Glomerular endothelial cell (primary cell): ENCODE data around the gene NT5C3B. TPM values are rescaled to one million over a fixed set of nuclear protein-coding genes. Genes with fewer than 3 reads are reported as not detected.
"Not testable (repeated sequence)": the region's sequence is repeated elsewhere in the genome, so short reads cannot be mapped to it uniquely, and the experiment has no call there.

Experiments
- DNase-seq: peaks from one replicate; pipeline ENCODE4 v3.0.0-alpha.2; 2011; ENCODE audit warnings: low read depth, low spot score; ENCODE audit errors: extremely low read depth
- total RNA-seq: library from RNA; depleted of rRNA; stranded (reverse); fragments of >200 nt; gene quantifications from 2 replicates; pipeline ENCODE4 v1.2.3, GENCODE V29; 2015

NT5C3B gene
- total RNA-seq, 1 donor from 2014 or later, result 52.7 TPM

DNA sequence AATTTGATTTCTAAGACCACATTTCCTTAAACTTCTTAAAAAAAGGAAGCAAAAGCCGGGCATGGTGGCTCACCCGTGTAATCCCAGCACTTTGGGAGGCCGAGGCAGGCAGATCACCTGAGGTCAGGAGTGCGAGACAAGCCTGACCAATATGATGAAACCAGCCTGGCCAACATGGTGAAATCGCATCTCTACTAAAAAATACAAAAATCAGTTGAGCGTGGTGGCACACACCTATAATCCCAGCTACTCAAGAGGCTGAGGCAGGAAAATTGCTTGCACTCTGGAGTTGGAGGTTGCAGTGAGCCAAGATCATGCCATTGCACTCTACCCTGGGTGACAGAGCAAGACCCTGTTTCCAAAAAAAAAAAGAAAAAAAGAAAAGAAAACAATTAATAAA lies 4.7 kb upstream of the NT5C3B start:
- DNase-seq, result not testable (repeated sequence)

- not testable (repeated sequence) for DNase-seq
Measured at GRCh38 chr17:41839448-41839847, 3.4 kb upstream of the NT5C3B start.

DNA sequence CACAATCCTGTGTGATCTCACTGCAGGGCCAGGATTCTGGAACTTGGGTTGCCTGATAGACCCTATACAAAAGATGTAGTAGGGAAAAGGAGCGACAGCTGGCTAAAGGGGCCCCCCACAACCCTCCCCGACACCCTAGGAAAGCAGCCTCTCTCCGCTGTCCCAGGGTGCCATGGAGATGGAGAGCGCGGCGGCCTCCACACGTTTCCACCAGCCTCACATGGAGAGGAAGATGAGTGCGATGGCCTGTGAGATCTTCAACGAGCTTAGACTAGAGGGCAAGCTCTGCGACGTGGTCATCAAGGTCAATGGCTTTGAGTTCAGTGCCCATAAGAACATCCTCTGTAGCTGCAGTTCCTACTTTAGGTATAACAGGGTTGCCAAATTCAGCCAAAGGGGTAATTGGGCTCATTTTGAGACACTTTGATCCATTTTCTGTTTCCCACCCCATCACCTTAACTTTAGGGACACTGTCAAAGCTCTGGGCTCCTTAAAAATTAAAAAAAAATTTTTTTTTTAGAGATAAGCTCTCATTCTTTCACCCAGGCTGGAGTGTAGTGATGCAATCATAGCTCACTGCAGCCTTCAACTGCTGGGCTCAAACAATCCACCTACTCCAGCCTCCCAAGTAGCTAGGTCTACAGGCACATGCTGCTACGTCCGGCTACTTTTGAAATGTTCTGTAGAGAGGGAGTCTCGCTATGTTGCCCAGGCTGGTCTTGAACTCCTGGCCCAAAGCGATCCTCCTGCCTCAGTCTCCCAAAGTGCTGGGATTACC lies 1.9 kb upstream of the NT5C3B start, which contains the start of gene KLHL10:
Gene KLHL10, plus strand, starts transcription at position 65 of the 778 bp plus-strand sequence. Its CDS starts 108 bp downstream, at position 173.
- no peak for DNase-seq

- no peak for DNase-seq
Measured at GRCh38 chr17:41836550-41837196, 641 bp upstream of the NT5C3B start.

DNA sequence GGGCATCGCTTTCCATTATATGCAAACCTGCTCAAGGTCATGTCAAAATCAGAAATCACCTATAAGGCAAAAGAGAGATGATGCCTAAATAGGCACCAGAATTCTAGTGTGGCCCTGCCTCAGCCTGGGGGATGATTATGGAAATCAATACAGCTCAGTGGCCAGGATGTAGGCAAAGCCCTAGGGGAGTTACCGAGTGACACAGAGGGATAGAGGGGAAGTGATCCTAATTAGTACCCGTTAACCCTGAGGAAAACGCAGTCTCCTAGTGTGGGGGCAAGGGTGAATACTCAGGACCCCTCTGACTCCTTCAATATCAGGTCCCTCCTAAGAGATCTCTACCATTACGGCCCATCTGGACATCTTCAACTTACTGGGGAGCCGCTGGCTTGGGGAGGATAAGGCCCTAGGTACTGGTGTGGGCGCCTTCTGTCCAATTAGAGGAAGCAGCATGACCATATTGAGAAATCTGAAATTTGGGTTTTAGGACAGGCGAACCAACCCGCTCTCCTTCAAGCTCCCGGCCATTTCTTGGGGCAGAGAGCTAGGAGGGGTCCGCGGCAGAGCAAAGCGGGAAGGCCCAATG lies 725 bp downstream of the NT5C3B start:
- no peak for DNase-seq

- DNase-seq, result not testable (repeated sequence)
Measured at GRCh38 chr17:41829961-41830360, 6.1 kb downstream of the NT5C3B start.

- DNase-seq, result no peak
Measured at GRCh38 chr17:41825175-41825845, 10.7 kb downstream of the NT5C3B start.

- DNase-seq, result no peak
Measured at GRCh38 chr17:41824086-41824485, 11.9 kb downstream of the NT5C3B start.

DNA sequence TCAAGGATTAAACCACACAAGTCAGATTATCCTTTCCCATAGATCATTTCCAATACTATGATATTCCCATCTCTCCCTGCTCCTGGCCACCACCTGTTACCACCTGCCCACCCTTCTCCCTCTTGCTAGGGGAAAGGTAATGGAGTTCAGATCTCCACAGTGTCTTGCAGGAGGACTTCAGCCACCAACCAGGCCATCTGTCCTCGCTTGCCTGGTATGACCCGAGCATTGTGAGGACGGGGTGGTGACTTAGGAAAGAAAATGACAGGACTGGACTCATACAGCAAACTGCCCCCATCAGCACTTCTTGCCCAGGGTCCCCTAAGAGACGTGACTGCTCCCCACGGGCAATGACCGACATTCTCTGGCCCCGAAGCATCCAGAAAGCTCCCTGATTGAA lies 12.5 kb downstream of the NT5C3B start:
- no peak for DNase-seq

DNA sequence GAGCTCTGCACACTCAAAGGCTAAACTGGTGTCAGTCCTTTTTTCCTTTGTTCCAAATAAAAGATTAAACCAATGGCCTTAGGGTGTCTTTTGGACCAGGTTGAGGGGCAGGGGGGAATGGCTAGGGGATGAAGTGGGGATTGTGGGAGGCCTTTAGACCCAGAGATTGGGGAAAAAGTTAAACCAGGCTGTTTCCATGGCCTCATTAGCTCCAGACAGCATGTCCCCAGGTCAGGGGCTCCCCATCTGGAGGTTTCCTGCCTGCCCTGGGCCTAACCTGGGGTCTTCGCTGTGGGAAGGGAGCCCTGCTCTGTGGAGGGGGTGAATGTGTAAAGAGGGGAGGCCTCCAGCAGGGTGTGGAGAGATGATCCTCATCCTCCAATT lies 12.9 kb downstream of the NT5C3B start:
- no peak for DNase-seq

DNA sequence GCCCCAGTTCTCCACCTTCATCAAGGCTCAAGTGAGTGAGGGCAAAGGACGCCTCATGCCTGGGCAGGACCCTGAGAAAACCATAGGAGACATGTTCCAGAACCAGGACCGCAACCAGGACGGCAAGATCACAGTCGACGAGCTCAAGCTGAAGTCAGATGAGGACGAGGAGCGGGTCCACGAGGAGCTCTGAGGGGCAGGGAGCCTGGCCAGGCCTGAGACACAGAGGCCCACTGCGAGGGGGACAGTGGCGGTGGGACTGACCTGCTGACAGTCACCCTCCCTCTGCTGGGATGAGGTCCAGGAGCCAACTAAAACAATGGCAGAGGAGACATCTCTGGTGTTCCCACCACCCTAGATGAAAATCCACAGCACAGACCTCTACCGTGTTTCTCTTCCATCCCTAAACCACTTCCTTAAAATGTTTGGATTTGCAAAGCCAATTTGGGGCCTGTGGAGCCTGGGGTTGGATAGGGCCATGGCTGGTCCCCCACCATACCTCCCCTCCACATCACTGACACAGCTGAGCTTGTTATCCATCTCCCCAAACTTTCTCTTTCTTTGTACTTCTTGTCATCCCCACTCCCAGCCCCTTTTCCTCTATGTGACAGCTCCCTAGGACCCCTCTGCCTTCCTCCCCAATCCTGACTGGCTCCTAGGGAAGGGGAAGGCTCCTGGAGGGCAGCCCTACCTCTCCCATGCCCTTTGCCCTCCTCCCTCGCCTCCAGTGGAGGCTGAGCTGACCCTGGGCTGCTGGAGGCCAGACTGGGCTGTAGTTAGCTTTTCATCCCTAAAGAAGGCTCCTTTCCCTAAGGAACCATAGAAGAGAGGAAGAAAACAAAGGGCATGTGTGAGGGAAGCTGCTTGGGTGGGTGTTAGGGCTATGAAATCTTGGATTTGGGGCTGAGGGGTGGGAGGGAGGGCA lies 13.6 kb downstream of the NT5C3B start:
- no peak for DNase-seq

DNA sequence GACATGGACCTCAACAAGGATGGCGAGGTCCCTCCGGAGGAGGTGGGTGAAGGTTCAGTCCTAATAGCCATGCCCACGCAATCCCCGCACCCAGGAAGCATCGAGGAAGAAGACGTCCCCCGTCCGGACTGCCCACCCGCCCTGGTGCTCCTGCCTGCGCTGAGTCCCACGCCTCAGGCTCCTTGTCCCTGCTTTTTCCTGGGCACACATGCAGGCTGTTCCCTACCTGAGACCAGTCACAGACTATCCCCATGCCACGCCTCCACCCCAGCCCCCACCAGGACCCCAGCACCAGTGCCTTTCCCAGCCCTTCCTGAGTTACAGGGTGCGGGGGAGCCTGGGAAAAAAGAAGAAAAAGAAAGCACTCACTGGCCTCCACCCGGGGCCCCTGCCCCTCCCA lies 14.3 kb downstream of the NT5C3B start:
- no peak for DNase-seq

DNA sequence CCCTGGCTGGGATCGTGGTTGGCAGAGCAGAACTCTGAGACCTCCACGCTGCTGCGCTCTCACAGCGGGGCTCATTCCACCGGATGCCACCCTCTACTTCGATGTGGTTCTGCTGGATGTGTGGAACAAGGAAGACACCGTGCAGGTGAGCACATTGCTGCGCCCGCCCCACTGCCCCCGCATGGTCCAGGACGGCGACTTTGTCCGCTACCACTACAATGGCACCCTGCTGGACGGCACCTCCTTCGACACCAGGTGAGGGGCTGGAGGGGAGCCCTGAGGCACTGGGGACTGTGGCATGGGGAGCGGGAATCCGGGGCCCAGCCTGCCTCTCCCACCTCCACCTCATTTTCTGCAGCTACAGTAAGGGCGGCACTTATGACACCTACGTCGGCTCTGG lies 18.0 kb downstream of the NT5C3B start:
- no peak for DNase-seq

- no peak for DNase-seq
Measured at GRCh38 chr17:41816637-41817320, 19.3 kb downstream of the NT5C3B start.

GRCh38 chr17:41814195-41814594 lies 21.8 kb downstream of the NT5C3B start:
- no peak for DNase-seq

GRCh38 chr17:41813699-41814124 lies 22.3 kb downstream of the NT5C3B start:
- DNase-seq, result no peak

DNA sequence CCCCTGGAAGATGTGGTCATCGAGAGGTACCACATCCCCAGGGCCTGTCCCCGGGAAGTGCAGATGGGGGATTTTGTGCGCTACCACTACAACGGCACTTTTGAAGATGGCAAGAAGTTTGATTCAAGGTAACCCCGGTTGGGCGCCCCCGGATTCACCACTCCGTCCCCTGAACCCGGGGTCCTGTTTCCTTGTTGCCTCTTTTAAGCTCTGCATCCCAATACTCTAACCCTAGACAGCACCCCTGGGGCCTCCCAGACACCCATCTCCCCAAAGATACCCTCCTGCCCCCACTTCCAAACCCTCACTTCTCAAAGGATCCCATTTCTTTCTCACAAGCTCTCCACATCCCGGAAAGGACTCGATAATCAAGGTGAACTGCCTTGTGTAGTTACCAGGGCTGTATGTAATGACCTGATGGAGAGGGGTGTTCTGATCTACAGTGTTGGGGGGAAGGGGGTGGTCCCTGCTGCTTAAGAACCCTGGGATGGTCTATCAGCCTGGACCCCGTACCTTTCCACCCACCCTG lies 22.8 kb downstream of the NT5C3B start:
- DNase-seq, result no peak

GRCh38 chr17:41812381-41813151 lies 23.5 kb downstream of the NT5C3B start, which contains the start of gene FKBP10:
Gene FKBP10, plus strand, starts transcription at chr17:41813004. Its CDS starts 31 bp downstream, at chr17:41813035.
- DNase-seq, result no peak
